HEK293T (cell line): ENCODE measurements around the gene LIPG.

ENCODE experiments used
- ARNT ChIP-seq: fragments of 450-650 bp; IDR thresholded peaks from 2 replicates; pipeline ENCODE4 v1.6.1; 2017; ENCODE audit warnings: mild to moderate bottlenecking
- ELF4 ChIP-seq: fragments of 450-650 bp; IDR thresholded peaks from 2 replicates; pipeline ENCODE4 v1.6.1; 2017; ENCODE audit warnings: antibody characterized with exemption
- FOXK2 ChIP-seq: fragments of 450-650 bp; IDR thresholded peaks from 2 replicates; pipeline ENCODE4 v1.6.1; 2016; ENCODE audit warnings: mild to moderate bottlenecking
- FOXM1 ChIP-seq: fragments of 450-650 bp; IDR thresholded peaks from 2 replicates; pipeline ENCODE4 v1.6.1; 2017; ENCODE audit warnings: mild to moderate bottlenecking, borderline replicate concordance
- PKNOX1 ChIP-seq: fragments of 450-650 bp; IDR thresholded peaks from 2 replicates; pipeline ENCODE4 v1.6.1; 2016
- SP1 ChIP-seq: fragments of 450-650 bp; IDR thresholded peaks from 2 replicates; pipeline ENCODE4 v1.6.1; 2017
- SUZ12 ChIP-seq: fragments of 450-650 bp; IDR thresholded peaks from 2 replicates; pipeline ENCODE4 v1.6.1; 2016; ENCODE audit warnings: mild to moderate bottlenecking
- TARDBP ChIP-seq: fragments of 450-650 bp; IDR thresholded peaks from 2 replicates; pipeline ENCODE4 v1.6.1; 2016
- ZNF384 ChIP-seq: fragments of 450-650 bp; IDR thresholded peaks from 2 replicates; pipeline ENCODE4 v1.6.1; 2016

GRCh38 chr18:49601211-49601610 is 39.4 kb downstream of the LIPG start:
- TF ChIP-seq FOXK2, result no peak
- TF ChIP-seq ZNF384, result no peak
- TF ChIP-seq SUZ12, result no peak
- TF ChIP-seq TARDBP, result no peak
- TF ChIP-seq FOXM1, result no peak
- no peak for TF ChIP-seq ARNT
- no peak for TF ChIP-seq SP1
- no peak for TF ChIP-seq ELF4
- no peak for TF ChIP-seq PKNOX1
